ENCODE data around the gene DRD5.
"Not testable (repeated sequence)": the region's sequence is repeated elsewhere in the genome, so short reads cannot be mapped to it uniquely, and the experiment has no call there.

DRD5 gene

DNA sequence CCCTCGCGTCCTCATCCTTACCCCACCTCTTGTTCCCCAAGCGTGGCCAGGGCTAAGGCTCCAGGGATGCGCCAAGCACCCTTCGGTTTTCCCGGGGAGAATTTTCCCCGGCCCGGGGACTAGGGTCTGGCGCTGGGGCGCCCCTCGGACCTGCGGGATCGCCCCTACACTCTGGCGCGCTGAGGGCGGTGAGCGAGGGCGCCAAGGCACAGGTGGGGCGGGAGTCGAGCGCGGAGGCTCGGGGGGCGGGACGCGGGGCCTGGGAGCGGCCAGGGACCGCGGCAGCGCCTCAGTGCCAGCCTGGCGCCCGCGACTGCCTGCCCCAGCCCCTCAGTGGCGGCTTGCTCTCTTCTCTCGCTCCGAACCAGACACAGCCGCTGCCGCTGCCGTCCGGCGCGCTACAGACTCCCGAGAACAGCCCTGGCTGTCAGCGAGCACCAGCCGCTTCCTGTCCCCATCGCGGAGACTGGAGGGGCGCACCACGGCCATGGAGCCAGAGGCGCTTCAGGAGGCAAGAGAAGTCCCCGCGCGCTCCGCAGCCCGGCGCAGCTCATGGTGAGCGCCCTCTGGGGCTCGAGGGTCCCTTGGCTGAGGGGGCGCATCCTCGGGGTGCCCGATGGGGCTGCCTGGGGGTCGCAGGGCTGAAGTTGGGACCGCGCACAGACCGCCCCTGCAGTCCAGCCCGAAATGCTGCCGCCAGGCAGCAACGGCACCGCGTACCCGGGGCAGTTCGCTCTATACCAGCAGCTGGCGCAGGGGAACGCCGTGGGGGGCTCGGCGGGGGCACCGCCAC lies at the start of gene DRD5:
TSS of gene DRD5 (plus strand) at position 292 of the 793 bp plus-strand sequence. CDS start at position 688, 396 bp downstream.
- H3K9me3 Mint-ChIP-seq, result no peaks in the 10 kb centered on the region
- H3K4me1 Mint-ChIP-seq, result no peaks in the 10 kb centered on the region
- H3K27ac Mint-ChIP-seq, result no peak within 1 kb of the TSS
- peaks cover 26% of the 10 kb centered on the region for H3K27me3 Mint-ChIP-seq
- no peak within 1 kb of the TSS for H3K4me3 Mint-ChIP-seq
- no peaks in the 10 kb centered on the region for H3K36me3 Mint-ChIP-seq

DNA sequence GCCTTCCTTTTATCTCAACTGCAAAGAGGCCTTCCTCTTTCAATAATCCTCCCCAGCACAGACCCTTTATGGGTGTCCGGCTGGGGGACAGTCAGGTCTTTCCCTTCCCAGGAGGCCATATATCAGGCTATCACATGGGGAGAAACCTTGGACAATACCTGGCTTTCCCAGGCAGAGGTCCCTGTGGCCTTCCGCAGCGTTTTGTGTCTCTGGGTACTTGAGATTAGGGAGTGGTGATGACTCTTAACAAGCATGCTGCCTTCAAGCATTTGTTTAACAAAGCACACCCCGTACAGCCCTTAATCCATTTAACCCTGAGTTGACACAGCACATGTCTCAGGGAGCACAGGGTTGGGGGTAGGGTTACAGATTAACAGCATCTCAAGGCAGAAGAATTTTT lies 49.2 kb upstream of the DRD5 start:
- not testable (repeated sequence) for H3K36me3 Mint-ChIP-seq, H3K27me3 Mint-ChIP-seq, H3K4me3 Mint-ChIP-seq, H3K9me3 Mint-ChIP-seq, H3K4me1 Mint-ChIP-seq, H3K27ac Mint-ChIP-seq

DNA sequence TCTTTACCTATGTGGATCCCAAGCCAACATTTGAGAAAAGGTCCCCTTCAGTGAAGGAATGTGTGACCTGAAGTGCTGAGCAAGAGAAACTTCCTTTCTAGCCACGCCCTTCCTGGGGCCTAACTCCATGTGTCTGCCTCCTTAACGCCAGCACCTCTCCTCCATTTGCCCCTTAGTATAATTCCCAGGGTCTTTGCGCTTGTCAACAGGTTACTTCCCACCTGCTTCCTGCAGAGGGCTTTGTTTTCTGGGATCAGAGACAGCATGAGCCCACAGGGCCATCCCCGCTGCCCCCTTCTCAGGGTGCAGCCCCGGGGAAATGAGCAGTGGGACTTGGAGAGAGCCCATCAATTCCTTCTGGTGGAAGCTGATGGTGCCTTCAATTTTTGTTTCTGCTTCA lies 45.9 kb upstream of the DRD5 start:
- H3K27ac Mint-ChIP-seq, result no peak overlapping the region
- no peaks in the 10 kb centered on the region for H3K4me1 Mint-ChIP-seq
- H3K4me3 Mint-ChIP-seq, result no peak overlapping the region
- peaks cover 1% of the 10 kb centered on the region for H3K27me3 Mint-ChIP-seq
- H3K36me3 Mint-ChIP-seq, result no peaks in the 10 kb centered on the region
- H3K9me3 Mint-ChIP-seq, result no peaks in the 10 kb centered on the region

GRCh38 chr4:9737280-9737679 lies 44.2 kb upstream of the DRD5 start:
- not testable (repeated sequence) for H3K4me3 Mint-ChIP-seq, H3K9me3 Mint-ChIP-seq, H3K27me3 Mint-ChIP-seq, H3K4me1 Mint-ChIP-seq, H3K27ac Mint-ChIP-seq, H3K36me3 Mint-ChIP-seq

- H3K27me3 Mint-ChIP-seq, H3K4me3 Mint-ChIP-seq, H3K9me3 Mint-ChIP-seq, H3K27ac Mint-ChIP-seq, H3K4me1 Mint-ChIP-seq, H3K36me3 Mint-ChIP-seq: not testable (repeated sequence)
These were observed 37.6 kb upstream of the DRD5 start for GRCh38 chr4:9743789-9744188.

- Mint-ChIP-seq H3K36me3 (no peaks in the 10 kb centered on the region), H3K4me1 (no peaks in the 10 kb centered on the region)
These were observed 35.7 kb upstream of the DRD5 start for GRCh38 chr4:9745782-9746181.

GRCh38 chr4:9758641-9759317 lies 22.7 kb upstream of the DRD5 start:
- no peaks in the 10 kb centered on the region for H3K4me1 Mint-ChIP-seq

More at GRCh38 chr4:9745782-9746181, 35.7 kb upstream of the DRD5 start:
- Mint-ChIP-seq H3K27me3 (peaks cover 1% of the 10 kb centered on the region), H3K27ac (no peak overlapping the region), H3K9me3 (no peaks in the 10 kb centered on the region), H3K4me3 (no peak overlapping the region)

GRCh38 chr4:9762823-9763475 lies 18.5 kb upstream of the DRD5 start:
- Mint-ChIP-seq H3K27me3 (peaks cover 5% of the 10 kb centered on the region), H3K36me3 (no peaks in the 10 kb centered on the region), H3K9me3 (no peaks in the 10 kb centered on the region), H3K27ac (no peak overlapping the region), H3K4me1 (no peaks in the 10 kb centered on the region), H3K4me3 (no peak overlapping the region)

More at GRCh38 chr4:9758641-9759317, 22.7 kb upstream of the DRD5 start:
- no peaks in the 10 kb centered on the region for H3K9me3 Mint-ChIP-seq
- H3K27ac Mint-ChIP-seq, result no peak overlapping the region
- no peaks in the 10 kb centered on the region for H3K36me3 Mint-ChIP-seq
- no peak overlapping the region for H3K4me3 Mint-ChIP-seq
- H3K27me3 Mint-ChIP-seq, result peaks cover 7% of the 10 kb centered on the region

- no peaks in the 10 kb centered on the region for H3K4me1 Mint-ChIP-seq
- H3K27ac Mint-ChIP-seq, result no peak overlapping the region
- H3K4me3 Mint-ChIP-seq, result no peak overlapping the region
- no peaks in the 10 kb centered on the region for H3K9me3 Mint-ChIP-seq
- no peaks in the 10 kb centered on the region for H3K36me3 Mint-ChIP-seq
- H3K27me3 Mint-ChIP-seq, result peaks cover 3% of the 10 kb centered on the region
These were observed 17.2 kb upstream of the DRD5 start for GRCh38 chr4:9764155-9764696.

DNA sequence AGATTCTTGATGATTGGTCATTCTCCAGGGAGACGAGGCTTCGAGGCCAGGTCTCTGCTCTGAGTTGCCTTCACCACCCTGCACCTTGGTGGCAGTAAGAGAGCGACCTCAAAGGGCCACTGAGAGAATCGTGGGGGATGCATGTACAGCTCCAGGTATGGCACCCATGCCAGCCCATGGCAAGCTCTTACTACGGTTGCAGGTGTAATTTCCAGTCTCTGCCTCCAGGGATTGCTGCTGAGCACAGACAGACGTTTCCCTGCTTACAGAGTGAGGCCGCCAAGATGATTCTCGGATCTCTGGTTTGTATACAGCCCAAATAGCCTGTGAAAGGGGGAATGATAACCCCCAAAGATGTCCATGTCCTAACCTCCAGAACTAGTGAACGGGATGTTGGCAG lies 16.3 kb upstream of the DRD5 start:
- Mint-ChIP-seq H3K36me3 (no peaks in the 10 kb centered on the region), H3K27me3 (no peaks in the 10 kb centered on the region), H3K9me3 (no peaks in the 10 kb centered on the region), H3K4me1 (no peaks in the 10 kb centered on the region), H3K4me3 (no peak overlapping the region), H3K27ac (no peak overlapping the region)

- Mint-ChIP-seq H3K36me3 (no peaks in the 10 kb centered on the region), H3K4me1 (no peaks in the 10 kb centered on the region), H3K4me3 (no peak overlapping the region), H3K9me3 (no peaks in the 10 kb centered on the region), H3K27ac (no peak overlapping the region), H3K27me3 (no peaks in the 10 kb centered on the region)
These were observed 12.1 kb upstream of the DRD5 start for GRCh38 chr4:9769321-9769720.

GRCh38 chr4:9771034-9771433 lies 10.4 kb upstream of the DRD5 start:
- H3K27me3 Mint-ChIP-seq, result no peaks in the 10 kb centered on the region
- no peaks in the 10 kb centered on the region for H3K4me1 Mint-ChIP-seq
- H3K9me3 Mint-ChIP-seq, result no peaks in the 10 kb centered on the region
- no peak overlapping the region for H3K4me3 Mint-ChIP-seq
- no peak overlapping the region for H3K27ac Mint-ChIP-seq
- no peaks in the 10 kb centered on the region for H3K36me3 Mint-ChIP-seq

DNA sequence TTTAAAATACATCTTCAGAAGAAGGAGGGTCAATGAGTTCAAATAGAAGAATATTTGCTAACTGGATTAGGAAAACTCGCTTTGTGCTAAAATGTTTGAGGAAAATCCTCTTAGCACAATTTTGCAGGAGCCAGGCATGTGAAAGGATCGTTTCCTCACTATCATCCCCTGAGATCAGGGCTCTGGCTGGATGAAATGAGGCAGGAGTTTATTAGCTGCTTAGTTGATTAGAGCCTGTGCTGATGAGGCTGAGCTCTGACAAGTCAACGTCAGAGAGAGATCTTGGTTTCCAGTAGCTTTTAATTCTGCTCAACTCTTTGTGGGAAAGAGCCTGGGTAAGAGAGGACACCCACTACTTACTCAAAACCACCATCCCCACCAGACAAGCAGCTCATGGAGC lies 8.0 kb upstream of the DRD5 start:
- H3K36me3 Mint-ChIP-seq, result no peaks in the 10 kb centered on the region
- no peaks in the 10 kb centered on the region for H3K9me3 Mint-ChIP-seq
- no peaks in the 10 kb centered on the region for H3K4me1 Mint-ChIP-seq
- no peak overlapping the region for H3K27ac Mint-ChIP-seq
- H3K4me3 Mint-ChIP-seq, result no peak overlapping the region
- peaks cover 2% of the 10 kb centered on the region for H3K27me3 Mint-ChIP-seq

DNA sequence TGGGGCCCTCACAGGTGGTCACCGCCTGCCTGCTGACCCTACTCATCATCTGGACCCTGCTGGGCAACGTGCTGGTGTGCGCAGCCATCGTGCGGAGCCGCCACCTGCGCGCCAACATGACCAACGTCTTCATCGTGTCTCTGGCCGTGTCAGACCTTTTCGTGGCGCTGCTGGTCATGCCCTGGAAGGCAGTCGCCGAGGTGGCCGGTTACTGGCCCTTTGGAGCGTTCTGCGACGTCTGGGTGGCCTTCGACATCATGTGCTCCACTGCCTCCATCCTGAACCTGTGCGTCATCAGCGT lies 652 bp downstream of the DRD5 start:
- Mint-ChIP-seq H3K36me3 (no peaks in the 10 kb centered on the region), H3K9me3 (no peaks in the 10 kb centered on the region)

DNA sequence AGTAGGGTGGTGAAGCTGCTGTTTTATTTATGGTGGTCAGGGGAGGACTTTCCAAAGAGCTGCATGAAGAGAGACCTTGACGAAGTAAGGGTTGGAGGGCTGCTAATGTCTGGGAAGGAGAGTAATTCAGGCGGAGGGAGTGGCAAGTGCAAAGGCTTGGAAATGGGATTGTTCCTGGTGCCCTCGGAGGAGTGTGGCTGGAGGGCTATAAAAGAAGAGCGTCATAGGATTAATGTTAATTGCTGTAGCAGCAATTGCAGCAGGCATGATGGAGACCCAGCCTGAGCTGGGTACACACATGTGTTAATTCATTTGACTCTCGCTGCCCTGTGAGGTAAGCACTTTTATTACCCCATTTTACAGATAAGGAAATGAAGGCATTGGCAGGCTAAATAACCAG lies 4.5 kb downstream of the DRD5 start:
- H3K4me1 Mint-ChIP-seq, H3K9me3 Mint-ChIP-seq, H3K4me3 Mint-ChIP-seq, H3K36me3 Mint-ChIP-seq, H3K27ac Mint-ChIP-seq: not testable (repeated sequence)
- peaks cover 15% of the 10 kb centered on the region for H3K27me3 Mint-ChIP-seq

More for the DNA sequence above, 652 bp downstream of the DRD5 start:
- Mint-ChIP-seq H3K4me1 (no peaks in the 10 kb centered on the region), H3K27me3 (peaks cover 26% of the 10 kb centered on the region), H3K27ac (no peak overlapping the region), H3K4me3 (no peak overlapping the region)

- Mint-ChIP-seq H3K4me3 (no peak overlapping the region), H3K27me3 (peaks cover 10% of the 10 kb centered on the region), H3K4me1 (no peaks in the 10 kb centered on the region), H3K27ac (no peak overlapping the region), H3K36me3 (no peaks in the 10 kb centered on the region), H3K9me3 (no peaks in the 10 kb centered on the region)
These were observed 10.9 kb downstream of the DRD5 start for GRCh38 chr4:9792381-9792780.

All from activated naive CD4-positive, alpha-beta T cell treated with anti-CD3 and anti-CD28 coated beads, Interleukin-2, amount 50 U/mL, for 24 hours (primary cell).